Central memory CD8-positive, alpha-beta T cell (primary cell): ENCODE data around the gene AFMID.
"Not testable (repeated sequence)": the region's sequence is repeated elsewhere in the genome, so short reads cannot be mapped to it uniquely, and the experiment has no call there.

Experiments used
- ATAC-seq: fragments of 150-1000 bp; cut with Tn5 transposase; replicated peaks from 2 replicates; pipeline ENCODE4 v1.10.0; 2022; ENCODE audit warnings: mild to moderate bottlenecking, moderate FRiP score, moderate number of reproducible peaks; ENCODE audit not compliant: poor library complexity, severe bottlenecking; ENCODE audit errors: extremely low read depth
- DNase-seq, 2 donors: peaks; one replicate each; pipeline ENCODE4 v3.0.0; 2021; ENCODE audit warnings: low spot score in 2 of 2
- H3K27ac Mint-ChIP-seq: one replicate; pipeline ENCODE4 v1.8.0; 2022; ENCODE audit warnings: low read depth, mild to moderate bottlenecking, moderate library complexity, mixed read lengths
- H3K27me3 Mint-ChIP-seq: one replicate; pipeline ENCODE4 v1.8.0; 2022; ENCODE audit warnings: mixed read lengths
- H3K36me3 Mint-ChIP-seq: one replicate; pipeline ENCODE4 v1.8.0; 2022; ENCODE audit warnings: mild to moderate bottlenecking, moderate library complexity, mixed read lengths; ENCODE audit not compliant: insufficient read depth
- H3K4me1 Mint-ChIP-seq: one replicate; pipeline ENCODE4 v1.8.0; 2022; ENCODE audit warnings: mixed read lengths
- H3K4me3 Mint-ChIP-seq: one replicate; pipeline ENCODE4 v1.8.0; 2022; ENCODE audit warnings: mild to moderate bottlenecking, moderate library complexity, mixed read lengths
- H3K9me3 Mint-ChIP-seq: one replicate; pipeline ENCODE4 v1.8.0; 2022; ENCODE audit warnings: mixed read lengths

Gene AFMID

GRCh38 chr17:78186692-78187595 lies at the start of gene AFMID, which contains the start of gene TK1:
AFMID (plus strand) TSS chr17:78187362; CDS start chr17:78187371, 9 bp downstream.
TK1 (minus strand) TSS chr17:78187052; CDS start chr17:78186994, 58 bp downstream.
- H3K27ac Mint-ChIP-seq: peak within 1 kb of the TSS; percentile 68

GRCh38 chr17:78137392-78138203 lies 49.6 kb upstream of the AFMID start:
- Mint-ChIP-seq H3K4me1 (peaks cover 80% of the 10 kb centered on the region), H3K27ac (peak overlapping the region; percentile 79), H3K27me3 (no peaks in the 10 kb centered on the region), H3K4me3 (peak overlapping the region; percentile 41), H3K9me3 (no peaks in the 10 kb centered on the region), H3K36me3 (peaks cover 69% of the 10 kb centered on the region)
- ATAC-seq (no peak), DNase-seq (peak in 1 of 2 donors; percentile 42)

More at GRCh38 chr17:78186692-78187595, at the start of gene AFMID, which contains the start of gene TK1:
- ATAC-seq (peak; percentile 88), DNase-seq (peak; percentile 58 to 64)
- Mint-ChIP-seq H3K9me3 (no peaks in the 10 kb centered on the region), H3K4me1 (peaks cover 6% of the 10 kb centered on the region), H3K27me3 (no peaks in the 10 kb centered on the region), H3K4me3 (peak within 1 kb of the TSS; percentile 65), H3K36me3 (peaks cover 2% of the 10 kb centered on the region)

- H3K27ac Mint-ChIP-seq: peak overlapping the region; percentile 79
- peaks cover 65% of the 10 kb centered on the region for H3K36me3 Mint-ChIP-seq
- peak overlapping the region; percentile 41 for H3K4me3 Mint-ChIP-seq
- no peak for DNase-seq
- H3K4me1 Mint-ChIP-seq: peaks cover 80% of the 10 kb centered on the region
- H3K27me3 Mint-ChIP-seq: no peaks in the 10 kb centered on the region
- no peak for ATAC-seq
- no peaks in the 10 kb centered on the region for H3K9me3 Mint-ChIP-seq
Measured at GRCh38 chr17:78138204-78139060, 48.7 kb upstream of the AFMID start.

- Mint-ChIP-seq H3K4me1 (peaks cover 74% of the 10 kb centered on the region), H3K36me3 (peaks cover 54% of the 10 kb centered on the region), H3K4me3 (peak overlapping the region; percentile 39), H3K27ac (peak overlapping the region; percentile 72)
- DNase-seq, ATAC-seq, H3K9me3 Mint-ChIP-seq, H3K27me3 Mint-ChIP-seq: not testable (repeated sequence)
Measured at GRCh38 chr17:78139861-78140168, 47.3 kb upstream of the AFMID start.

- Mint-ChIP-seq H3K9me3 (no peaks in the 10 kb centered on the region), H3K27ac (peak overlapping the region; percentile 72), H3K4me3 (peak overlapping the region; percentile 39), H3K27me3 (no peaks in the 10 kb centered on the region), H3K36me3 (peaks cover 50% of the 10 kb centered on the region), H3K4me1 (peaks cover 72% of the 10 kb centered on the region)
- peak; percentile 93 to 95 for DNase-seq
- ATAC-seq: peak; percentile 90
Measured at GRCh38 chr17:78140169-78141051, 46.8 kb upstream of the AFMID start.

- DNase-seq: no peak
- Mint-ChIP-seq H3K9me3 (no peaks in the 10 kb centered on the region), H3K4me3 (no peak overlapping the region), H3K27ac (no peak overlapping the region), H3K4me1 (peaks cover 61% of the 10 kb centered on the region), H3K36me3 (peaks cover 38% of the 10 kb centered on the region), H3K27me3 (no peaks in the 10 kb centered on the region)
- no peak for ATAC-seq
Measured at GRCh38 chr17:78141437-78142118, 45.6 kb upstream of the AFMID start.

GRCh38 chr17:78142119-78142861 lies 44.9 kb upstream of the AFMID start:
- H3K27me3 Mint-ChIP-seq: no peaks in the 10 kb centered on the region
- H3K9me3 Mint-ChIP-seq: no peaks in the 10 kb centered on the region
- peaks cover 58% of the 10 kb centered on the region for H3K4me1 Mint-ChIP-seq
- H3K27ac Mint-ChIP-seq: no peak overlapping the region
- DNase-seq (no peak), ATAC-seq (no peak)
- no peak overlapping the region for H3K4me3 Mint-ChIP-seq
- H3K36me3 Mint-ChIP-seq: peaks cover 32% of the 10 kb centered on the region

- no peak overlapping the region for H3K4me3 Mint-ChIP-seq
Measured at GRCh38 chr17:78143214-78144146, 43.7 kb upstream of the AFMID start.

GRCh38 chr17:78144147-78144719 lies 42.9 kb upstream of the AFMID start:
- H3K27ac Mint-ChIP-seq: no peak overlapping the region
- ATAC-seq (no peak), DNase-seq (no peak)
- H3K36me3 Mint-ChIP-seq: peaks cover 20% of the 10 kb centered on the region
- no peaks in the 10 kb centered on the region for H3K27me3 Mint-ChIP-seq
- peaks cover 39% of the 10 kb centered on the region for H3K4me1 Mint-ChIP-seq
- no peak overlapping the region for H3K4me3 Mint-ChIP-seq
- no peaks in the 10 kb centered on the region for H3K9me3 Mint-ChIP-seq

More at GRCh38 chr17:78143214-78144146, 43.7 kb upstream of the AFMID start:
- H3K27me3 Mint-ChIP-seq: no peaks in the 10 kb centered on the region
- no peak for DNase-seq
- H3K27ac Mint-ChIP-seq: no peak overlapping the region
- no peaks in the 10 kb centered on the region for H3K9me3 Mint-ChIP-seq
- H3K36me3 Mint-ChIP-seq: peaks cover 23% of the 10 kb centered on the region
- no peak for ATAC-seq
- H3K4me1 Mint-ChIP-seq: peaks cover 46% of the 10 kb centered on the region
